ENCODE results near the gene ANP32A.

- TF ChIP-seq EZH2 (IDR thresholded peaks at IDR 0.05; ENCODE audit: borderline replicate concordance, low read length) (no peak), CTCF (conservative IDR thresholded peaks at IDR 0.05 in 1 of 2, IDR thresholded peaks at IDR 0.05 in 1 of 2; ENCODE audit: extremely low read depth in 1 of 2, insufficient read depth in 1 of 2, low read depth in 1 of 2, low read length in 2 of 2) (no peak)
These were observed 38.0 kb downstream of the ANP32A start for GRCh38 chr15:68782589-68783161.

All from mammary epithelial cell (primary cell).